ENCODE measurements around the gene RSKR. TPM values are rescaled to one million over a fixed set of nuclear protein-coding genes. Genes with fewer than 3 reads are reported as not detected.

RSKR gene
- total and polyA plus RNA-seq, 2 of the 4 experiments (the other 2 are of a cell fraction) = 2.2 to 6.8 TPM

GRCh38 chr17:28584434-28584833, 29.6 kb downstream of the RSKR start:
- Histone ChIP-seq H3K4me3 (ENCODE audit: insufficient read depth, low read depth, low read length) (no peak overlapping the region), H3K9me1 (ENCODE audit: insufficient read depth, low read length) (peaks cover 3% of the 10 kb centered on the region; the same call in 1 of the 2 replicates), H4K20me1 (ENCODE audit: insufficient read depth, low read length) (no peaks in the 10 kb centered on the region), H2AFZ (replicated peaks; ENCODE audit: low read length, poor library complexity) (no peak overlapping the region), H3K4me2 (ENCODE audit: low read depth, low read length) (no peak overlapping the region), H3K14ac (replicated peaks; ENCODE audit: low read depth, low read length) (no peak overlapping the region), H3K9me3 (ENCODE audit: control insufficient read depth, insufficient read depth, low read length) (no peaks in the 10 kb centered on the region), H2AK5ac (ENCODE audit: low read depth, low read length) (no peak overlapping the region), H3K79me1 (ENCODE audit: low read depth in 1 of 2, low read length in 2 of 2) (peaks cover 5 to 20% of the 10 kb centered on the region in 2 experiments; a peak in 3 of 4 replicates), H2BK15ac (ENCODE audit: low read depth, low read length) (no peak overlapping the region), H3K27ac (ENCODE audit: insufficient read depth, low read length) (no peak overlapping the region), H2AK9ac (replicated peaks; ENCODE audit: low read depth, low read length, poor library complexity) (no peak overlapping the region), H3K9ac (ENCODE audit: low read depth, low read length) (no peak overlapping the region), H3K18ac (ENCODE audit: low read depth, low read length) (no peak overlapping the region), H2BK5ac (ENCODE audit: low read depth, low read length, poor library complexity, severe bottlenecking) (no peak overlapping the region), H3K27me3 (ENCODE audit: control insufficient read depth, insufficient read depth, low read length) (no peaks in the 10 kb centered on the region), H4K5ac (ENCODE audit: low read depth, low read length) (no peak overlapping the region), H3K4ac (ENCODE audit: low read depth, low read length) (no peak overlapping the region), H2BK120ac (ENCODE audit: low read depth, low read length) (no peak overlapping the region), H4K91ac (ENCODE audit: insufficient read depth, low read depth, low read length) (no peak overlapping the region), H4K8ac (ENCODE audit: low read depth in 2 of 2, low read length in 2 of 2) (no peak overlapping the region), H3K56ac (ENCODE audit: extremely low read depth, insufficient read depth, low read length) (no peak overlapping the region), H3K36me3 (ENCODE audit: control insufficient read depth, insufficient read depth, low read length) (peaks cover 29% of the 10 kb centered on the region), H3K4me1 (ENCODE audit: control insufficient read depth, insufficient read depth, low read length) (no peaks in the 10 kb centered on the region), H2BK20ac (ENCODE audit: low read depth, low read length) (no peak overlapping the region), H3K23ac (ENCODE audit: low read depth, low read length) (no peak overlapping the region)
- no TSS peak for BruUV-seq (replicated peaks)
- TF ChIP-seq USF2 (IDR thresholded peaks at IDR 0.05; ENCODE audit: low read depth, low read length) (no peak), FOS (IDR thresholded peaks at IDR 0.05; ENCODE audit: low read depth, low read length) (no peak), CHD1 (IDR thresholded peaks at IDR 0.05; ENCODE audit: low read depth, low read length) (no peak), MAZ (IDR thresholded peaks at IDR 0.05; ENCODE audit: borderline replicate concordance, low read depth, low read length) (no peak), RCOR1 (IDR thresholded peaks at IDR 0.05; ENCODE audit: insufficient replicate concordance, low read length) (no peak), CTCF (conservative IDR thresholded peaks at IDR 0.05; ENCODE audit: low read depth, low read length) (no peak), BHLHE40 (IDR thresholded peaks at IDR 0.05; ENCODE audit: low read depth, low read length) (no peak), MAFK (IDR thresholded peaks at IDR 0.05; ENCODE audit: low read depth, low read length) (no peak), RFX5 (IDR thresholded peaks at IDR 0.05; ENCODE audit: low read depth, low read length) (no peak), ELK1 (IDR thresholded peaks at IDR 0.05; ENCODE audit: borderline replicate concordance, low read depth, low read length) (no peak), SMC3 (IDR thresholded peaks at IDR 0.05; ENCODE audit: low read depth, low read length) (no peak), CEBPB (IDR thresholded peaks at IDR 0.05; ENCODE audit: low read depth, low read length) (no peak), POLR2A (IDR thresholded peaks at IDR 0.05; ENCODE audit: low read depth, low read length) (no peak), NFE2L2 (IDR thresholded peaks at IDR 0.05; ENCODE audit: low read depth, low read length) (no peak), RAD21 (IDR thresholded peaks at IDR 0.05; ENCODE audit: low read length) (no peak), MXI1 (IDR thresholded peaks at IDR 0.05; ENCODE audit: borderline replicate concordance, low read depth, low read length) (no peak)
- POLR2A ChIA-PET (ENCODE audit: unreplicated experiment) = no interaction called here
- in situ Hi-C loops (cut with MboI; ENCODE audit: low sequenced_read_pairs) = no loop called here
- ATAC-seq (ENCODE audit: low read depth) (no peak), DNase-seq (no peak)
- dilution Hi-C loops (cut with HindIII; ENCODE audit: low sequenced_read_pairs, unreplicated experiment) = no loop called here
- 71% methylated on average over 2 of the region's 3 CpGs; no CpG with 5 or more reads in 1 of the 2 experiments for WGBS, 2 experiments (ENCODE audit: extremely low coverage in 2 of 2, insufficient read length in 1 of 2)
- CTCF ChIA-PET = interaction anchor here (1.6 kb wide), 1 partner anchor 13 kb away, joined by 3 read pairs; no protein-coding TSS in a partner anchor
- intact Hi-C loops (cut with micrococcal nuclease) = no loop called here
